ENCODE measurements around the gene HSFX2.

DNA sequence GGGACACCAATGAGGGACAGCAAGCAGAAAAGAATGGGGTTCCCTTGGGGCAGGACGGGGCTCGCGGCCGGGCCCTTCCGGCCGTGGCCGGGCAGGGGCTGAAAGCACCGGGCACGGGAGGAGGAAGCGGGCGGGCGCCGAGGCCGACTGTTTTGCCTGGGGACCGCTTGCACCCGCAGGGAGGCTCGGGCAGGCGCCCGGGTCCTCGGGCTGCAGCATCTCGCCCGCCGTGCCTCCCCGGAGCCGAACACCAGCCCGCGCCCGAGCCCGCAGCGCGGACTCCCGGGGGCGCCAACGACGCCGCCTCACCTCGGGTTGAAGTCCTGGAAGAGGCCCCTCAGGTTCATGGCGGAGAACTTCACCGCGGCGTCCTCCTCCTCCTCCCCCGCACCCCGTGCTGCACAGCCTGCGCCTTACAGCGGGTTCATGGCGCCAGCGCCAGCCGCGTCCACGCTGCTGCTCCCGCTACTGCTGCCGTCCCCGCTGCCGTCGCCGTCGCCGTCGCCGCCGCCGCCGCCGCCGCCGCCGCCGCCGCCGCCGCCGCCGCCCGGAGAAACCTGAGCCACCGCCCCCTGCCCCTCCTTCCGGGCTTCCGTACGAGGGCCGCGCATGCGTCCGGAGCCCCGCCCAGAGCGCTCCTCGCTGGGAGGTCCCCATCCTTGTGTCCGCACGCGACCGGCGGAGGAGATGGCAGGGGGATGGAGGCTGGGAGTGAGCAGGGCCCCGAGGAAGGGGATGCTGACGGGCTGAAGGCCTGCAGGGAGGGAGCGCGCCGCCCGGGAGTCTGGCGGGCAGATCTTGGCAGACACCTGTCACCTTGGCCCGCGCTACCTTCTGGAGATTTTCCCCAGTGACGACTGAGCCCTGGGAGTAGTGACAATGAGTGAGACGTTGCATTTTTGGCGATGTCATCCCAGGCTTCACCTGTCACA lies 36.4 kb upstream of the HSFX2 start, which contains the start of gene TMEM185A:
- TF ChIP-seq EZH2phosphoT487 (conservative IDR thresholded peaks at IDR 0.05; ENCODE audit: low read length): no peak
- TF ChIP-seq, protein P1, sequence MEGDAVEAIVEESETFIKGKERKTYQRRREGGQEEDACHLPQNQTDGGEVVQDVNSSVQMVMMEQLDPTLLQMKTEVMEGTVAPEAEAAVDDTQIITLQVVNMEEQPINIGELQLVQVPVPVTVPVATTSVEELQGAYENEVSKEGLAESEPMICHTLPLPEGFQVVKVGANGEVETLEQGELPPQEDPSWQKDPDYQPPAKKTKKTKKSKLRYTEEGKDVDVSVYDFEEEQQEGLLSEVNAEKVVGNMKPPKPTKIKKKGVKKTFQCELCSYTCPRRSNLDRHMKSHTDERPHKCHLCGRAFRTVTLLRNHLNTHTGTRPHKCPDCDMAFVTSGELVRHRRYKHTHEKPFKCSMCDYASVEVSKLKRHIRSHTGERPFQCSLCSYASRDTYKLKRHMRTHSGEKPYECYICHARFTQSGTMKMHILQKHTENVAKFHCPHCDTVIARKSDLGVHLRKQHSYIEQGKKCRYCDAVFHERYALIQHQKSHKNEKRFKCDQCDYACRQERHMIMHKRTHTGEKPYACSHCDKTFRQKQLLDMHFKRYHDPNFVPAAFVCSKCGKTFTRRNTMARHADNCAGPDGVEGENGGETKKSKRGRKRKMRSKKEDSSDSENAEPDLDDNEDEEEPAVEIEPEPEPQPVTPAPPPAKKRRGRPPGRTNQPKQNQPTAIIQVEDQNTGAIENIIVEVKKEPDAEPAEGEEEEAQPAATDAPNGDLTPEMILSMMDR (IDR thresholded peaks at IDR 0.05; ENCODE audit: insufficient read depth, low read length, poor library complexity, severe bottlenecking): no peak

Measured in SU-DHL-6 (cell line).